ENCODE results near the gene CTTNBP2NL. TPM values are rescaled to one million over a fixed set of nuclear protein-coding genes. Genes with fewer than 3 reads are reported as not detected.
A peak's percentile ranks its signal among the peaks of the same experiment; 100 is the strongest.

The CTTNBP2NL gene
- total and polyA plus RNA-seq, 2 experiments from 2014 or later = 18.5 to 31.0 TPM

GRCh38 chr1:112381324-112382076 is 14.5 kb upstream of the CTTNBP2NL start:
- Mint-ChIP-seq H3K27me3 (ENCODE audit: insufficient read depth, low read depth, poor library complexity) (no peaks in the 10 kb centered on the region), H3K4me1 (no peaks in the 10 kb centered on the region), H3K4me3 (no peak overlapping the region), H3K9me3 (no peaks in the 10 kb centered on the region), H3K27ac (no peak overlapping the region), H3K36me3 (ENCODE audit: low read depth) (no peaks in the 10 kb centered on the region)
- no peaks in the 10 kb centered on the region for H3K36me3 ChIP-seq (ENCODE audit: insufficient read depth)
- H4K20me1 ChIP-seq (replicated peaks; ENCODE audit: insufficient read depth) = no peaks in the 10 kb centered on the region
- H2AFZ ChIP-seq = no peak overlapping the region
- H3K4me1 ChIP-seq (ENCODE audit: insufficient read depth) = no peaks in the 10 kb centered on the region
- H3F3A ChIP-seq (replicated peaks; ENCODE audit: low read depth) = no peaks in the 10 kb centered on the region
- H3K27ac ChIP-seq (ENCODE audit: low read depth) = no peak overlapping the region
- no peak for ATAC-seq
- H3K9me2 ChIP-seq (ENCODE audit: insufficient read depth) = no peaks in the 10 kb centered on the region
- H3K4me2 ChIP-seq = no peak overlapping the region
- DNase-seq (ENCODE audit: low spot score) = no peak
- TF ChIP-seq STAT1 (IDR thresholded peaks at IDR 0.05; ENCODE audit: unreplicated experiment) = no peak
- TF ChIP-seq JUNB (IDR thresholded peaks at IDR 0.05; ENCODE audit: unreplicated experiment) = no peak
- TF ChIP-seq CREB1 (CRISPR knock-in tag; IDR thresholded peaks at IDR 0.05; ENCODE audit: low read depth) = no peak
- no peak for TF ChIP-seq ZNF114 (CRISPR knock-in tag; IDR thresholded peaks at IDR 0.05)
- TF ChIP-seq ZNF331 (CRISPR knock-in tag; IDR thresholded peaks at IDR 0.05; ENCODE audit: low read depth) = no peak
- no peak for TF ChIP-seq EZH2 (IDR thresholded peaks at IDR 0.05; ENCODE audit: low read depth, unreplicated experiment)
- no peak for TF ChIP-seq ETS1 (IDR thresholded peaks at IDR 0.05)
- H3K79me2 ChIP-seq (replicated peaks; ENCODE audit: insufficient read depth) = no peaks in the 10 kb centered on the region
- no peak overlapping the region for H3K4me3 ChIP-seq
- no peaks in the 10 kb centered on the region for H3K27me3 ChIP-seq (ENCODE audit: insufficient read depth)

- DNase-seq (ENCODE audit: low spot score) (no peak), ATAC-seq (no peak)
- H3K27ac ChIP-seq (ENCODE audit: low read depth) = no peak overlapping the region
- no peaks in the 10 kb centered on the region for H3K27me3 ChIP-seq (ENCODE audit: insufficient read depth)
- no peaks in the 10 kb centered on the region for H3F3A ChIP-seq (replicated peaks; ENCODE audit: low read depth)
- H3K27ac Mint-ChIP-seq = no peak overlapping the region
- H3K4me1 ChIP-seq (ENCODE audit: insufficient read depth) = peaks cover 4% of the 10 kb centered on the region; the same call in 1 of the 2 replicates
- no peaks in the 10 kb centered on the region for H3K36me3 Mint-ChIP-seq (ENCODE audit: low read depth)
- H2AFZ ChIP-seq = peak overlapping the region; percentile 12; the same call in 1 of the 2 replicates
- no peak overlapping the region for H3K4me3 ChIP-seq
- no peaks in the 10 kb centered on the region for H3K36me3 ChIP-seq (ENCODE audit: insufficient read depth)
- H3K4me2 ChIP-seq = no peak overlapping the region
- H3K27me3 Mint-ChIP-seq (ENCODE audit: insufficient read depth, low read depth, poor library complexity) = peaks cover 3% of the 10 kb centered on the region
- no peaks in the 10 kb centered on the region for H3K9me3 Mint-ChIP-seq
- H4K20me1 ChIP-seq (replicated peaks; ENCODE audit: insufficient read depth) = no peaks in the 10 kb centered on the region
- peaks cover 8% of the 10 kb centered on the region; the same call in 2 of the 3 replicates for H3K4me1 Mint-ChIP-seq
- H3K79me2 ChIP-seq (replicated peaks; ENCODE audit: insufficient read depth) = no peaks in the 10 kb centered on the region
- H3K4me3 Mint-ChIP-seq = no peak overlapping the region
- H3K9me2 ChIP-seq (ENCODE audit: insufficient read depth) = no peaks in the 10 kb centered on the region
- TF ChIP-seq EZH2 (IDR thresholded peaks at IDR 0.05; ENCODE audit: low read depth, unreplicated experiment) (no peak), ZNF331 (CRISPR knock-in tag; IDR thresholded peaks at IDR 0.05; ENCODE audit: low read depth) (no peak), ZNF114 (CRISPR knock-in tag; IDR thresholded peaks at IDR 0.05) (no peak), ETS1 (IDR thresholded peaks at IDR 0.05) (no peak), CTCF (conservative IDR thresholded peaks at IDR 0.05; ENCODE audit: low read depth in 2 of 2) (no peak), POLR2AphosphoS5 (IDR thresholded peaks at IDR 0.05; ENCODE audit: low read depth) (no peak), REST (IDR thresholded peaks at IDR 0.05; ENCODE audit: unreplicated experiment) (no peak), STAT1 (IDR thresholded peaks at IDR 0.05; ENCODE audit: unreplicated experiment) (no peak), EZH2phosphoT487 (IDR thresholded peaks at IDR 0.05; ENCODE audit: unreplicated experiment) (no peak), CREB1 (CRISPR knock-in tag; IDR thresholded peaks at IDR 0.05; ENCODE audit: low read depth) (no peak), JUNB (IDR thresholded peaks at IDR 0.05; ENCODE audit: unreplicated experiment) (no peak)
These were observed 12.1 kb upstream of the CTTNBP2NL start for GRCh38 chr1:112383759-112384370.
